Measurements from ENCODE around the gene TMEM258.

GRCh38 chr11:61828379-61828628 is 35.9 kb upstream of the TMEM258 start:
- TF ChIP-seq CTCF (IDR thresholded peaks at IDR 0.05) (no peak), SMC3 (IDR thresholded peaks at IDR 0.05; ENCODE audit: low read depth, low read length) (no peak), GATA2 (CRISPR knock-in tag; IDR thresholded peaks at IDR 0.05) (no peak), FOSL2 (IDR thresholded peaks at IDR 0.05; ENCODE audit: borderline replicate concordance, low read depth) (no peak), POLR2AphosphoS5 (IDR thresholded peaks at IDR 0.05; ENCODE audit: low read depth, low read length) (no peak), YY1 (IDR thresholded peaks at IDR 0.05; ENCODE audit: low read depth) (no peak), IRF3 (IDR thresholded peaks at IDR 0.05; ENCODE audit: low read depth, low read length) (no peak)

All from SK-N-SH (cell line).